Ramos (cell line): ENCODE results near the gene CACHD1.

Experiments
- in situ Hi-C: fragments of 300-500 bp; cut with MboI; formaldehyde crosslinking; loops from one replicate; pipeline ENCODE4 v1.14.3; 2022; ENCODE audit warnings: low sequenced_read_pairs; ENCODE audit not compliant: unreplicated experiment

Gene CACHD1

DNA sequence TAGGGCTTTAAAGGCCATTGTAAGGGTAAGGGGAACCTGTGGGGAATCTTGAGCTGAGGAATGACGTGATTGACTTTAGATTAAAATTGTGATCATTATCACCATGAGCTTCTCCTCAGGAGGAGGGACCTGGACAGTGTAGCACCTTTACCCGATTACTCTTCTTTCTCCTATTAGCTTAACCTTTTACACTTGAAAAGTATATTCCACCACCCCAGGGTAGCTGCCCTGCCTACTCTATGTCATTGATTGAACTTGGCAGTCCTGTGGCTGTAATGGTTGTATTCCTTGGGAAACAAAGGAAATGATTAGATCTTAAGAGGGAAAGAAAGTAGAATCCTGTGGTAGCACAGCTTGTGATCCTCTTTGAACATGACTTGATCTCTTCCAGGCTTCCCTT, 47.7 kb downstream of the CACHD1 start:
- in situ Hi-C loops: no loop called here

GRCh38 chr1:64518692-64519481, 49.0 kb downstream of the CACHD1 start:
- in situ Hi-C loops: no loop called here

DNA sequence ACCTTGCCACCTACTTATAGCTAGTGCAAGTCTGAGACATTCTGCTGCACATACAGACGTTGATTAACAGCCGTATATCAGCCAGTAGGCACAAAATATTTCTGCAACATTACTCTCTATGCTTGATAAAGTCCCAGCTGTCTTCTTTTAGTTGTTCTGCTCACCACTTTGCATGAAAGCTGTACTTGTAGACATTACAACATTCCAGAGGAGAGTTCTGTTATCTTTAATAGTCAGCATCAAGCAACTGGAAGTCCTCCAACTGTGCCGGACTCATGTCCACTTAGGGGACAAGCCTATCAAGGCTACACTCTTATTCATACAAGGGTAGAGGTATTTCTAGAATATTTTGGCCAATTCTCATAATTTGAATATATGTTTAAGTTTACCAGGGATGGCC, 50.0 kb downstream of the CACHD1 start:
- in situ Hi-C loops: no loop called here

- in situ Hi-C loops: no loop called here
Observed at GRCh38 chr1:64522740-64523139, 52.8 kb downstream of the CACHD1 start.

DNA sequence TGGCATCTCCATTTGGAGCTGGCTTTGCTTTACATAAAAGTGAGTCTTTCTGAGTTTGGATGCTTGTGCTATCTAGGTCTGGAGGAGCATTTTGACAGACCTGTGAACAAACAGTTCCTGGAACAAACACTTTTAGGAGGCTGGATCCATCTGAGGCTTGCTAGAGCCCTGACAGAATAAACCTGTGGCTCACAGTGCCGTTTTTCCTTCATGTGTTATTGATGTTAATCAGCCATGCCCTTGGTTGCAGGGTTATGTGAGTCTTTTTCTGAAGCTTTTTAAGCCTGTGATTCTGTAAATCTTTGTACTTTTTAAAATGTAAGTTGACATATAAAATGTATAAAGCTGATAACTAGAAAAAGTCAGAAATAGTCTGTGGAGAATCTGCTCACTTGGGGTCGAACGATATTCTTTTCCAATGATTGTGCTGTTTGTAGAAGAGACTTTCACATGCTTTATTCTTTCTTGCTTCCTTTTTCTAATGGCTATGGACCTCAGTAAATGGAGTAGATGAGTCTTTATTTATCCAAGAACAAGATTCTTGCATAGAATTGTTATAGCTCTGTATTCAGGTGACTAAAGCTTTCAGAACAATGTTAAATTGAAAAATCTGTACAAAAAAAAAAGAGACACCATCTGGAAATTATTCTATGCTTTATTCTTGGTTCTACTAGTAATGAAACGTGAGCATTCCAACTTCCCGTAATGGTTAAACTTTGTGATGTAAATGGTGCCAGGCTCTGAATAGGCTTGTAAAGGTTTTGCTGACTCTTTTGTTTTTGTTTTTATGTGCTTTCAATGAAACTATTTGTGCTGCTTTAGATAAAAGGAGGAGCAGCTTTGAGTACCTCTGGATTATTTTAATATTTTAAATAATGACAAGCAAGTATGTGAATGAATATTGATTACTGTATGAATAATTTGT, 53.7 kb downstream of the CACHD1 start:
- in situ Hi-C loops: no loop called here

DNA sequence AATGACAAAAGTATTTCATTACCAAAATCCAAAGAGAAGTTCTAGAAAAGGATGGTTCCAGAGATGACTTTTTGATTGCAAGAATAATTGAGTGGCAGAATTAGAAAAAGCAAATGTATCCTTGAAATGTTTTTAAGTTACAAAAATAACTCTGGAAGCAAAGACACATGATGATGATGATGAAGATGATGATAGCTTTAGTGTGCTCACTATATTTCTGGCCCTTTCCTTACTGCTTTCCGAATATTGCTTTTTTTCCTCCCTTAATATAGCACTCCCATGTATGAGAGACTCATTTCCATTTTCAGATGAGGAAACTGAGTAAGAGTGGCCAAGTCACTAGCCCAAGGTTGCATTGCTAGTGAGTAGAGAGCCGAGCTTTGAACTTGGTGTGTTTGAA, 54.7 kb downstream of the CACHD1 start:
- in situ Hi-C loops: no loop called here

- in situ Hi-C loops: no loop called here
Observed at GRCh38 chr1:64525116-64525686, 55.3 kb downstream of the CACHD1 start.

- in situ Hi-C loops: no loop called here
Observed at GRCh38 chr1:64526312-64526711, 56.4 kb downstream of the CACHD1 start.

DNA sequence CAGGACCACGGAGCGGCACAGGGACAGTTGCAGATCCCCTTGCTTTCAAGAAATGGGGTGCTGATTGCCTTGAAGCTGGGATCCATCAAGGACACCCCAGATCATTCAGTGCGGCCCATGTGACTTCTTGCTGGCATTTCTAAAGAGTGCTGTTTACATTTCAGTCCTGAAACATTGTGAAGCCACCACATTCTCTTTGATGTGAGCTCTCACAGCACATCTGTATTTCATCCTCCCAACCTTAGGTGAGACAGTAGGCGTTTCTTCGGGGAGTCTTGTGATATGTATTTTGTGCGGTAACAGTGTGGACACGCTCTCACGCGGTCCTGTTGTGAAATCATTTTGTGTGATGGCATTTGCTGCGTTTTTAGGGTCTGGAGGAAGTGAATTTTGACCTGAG, 57.2 kb downstream of the CACHD1 start:
- in situ Hi-C loops: no loop called here

GRCh38 chr1:64527786-64528185, 57.9 kb downstream of the CACHD1 start:
- in situ Hi-C loops: no loop called here

DNA sequence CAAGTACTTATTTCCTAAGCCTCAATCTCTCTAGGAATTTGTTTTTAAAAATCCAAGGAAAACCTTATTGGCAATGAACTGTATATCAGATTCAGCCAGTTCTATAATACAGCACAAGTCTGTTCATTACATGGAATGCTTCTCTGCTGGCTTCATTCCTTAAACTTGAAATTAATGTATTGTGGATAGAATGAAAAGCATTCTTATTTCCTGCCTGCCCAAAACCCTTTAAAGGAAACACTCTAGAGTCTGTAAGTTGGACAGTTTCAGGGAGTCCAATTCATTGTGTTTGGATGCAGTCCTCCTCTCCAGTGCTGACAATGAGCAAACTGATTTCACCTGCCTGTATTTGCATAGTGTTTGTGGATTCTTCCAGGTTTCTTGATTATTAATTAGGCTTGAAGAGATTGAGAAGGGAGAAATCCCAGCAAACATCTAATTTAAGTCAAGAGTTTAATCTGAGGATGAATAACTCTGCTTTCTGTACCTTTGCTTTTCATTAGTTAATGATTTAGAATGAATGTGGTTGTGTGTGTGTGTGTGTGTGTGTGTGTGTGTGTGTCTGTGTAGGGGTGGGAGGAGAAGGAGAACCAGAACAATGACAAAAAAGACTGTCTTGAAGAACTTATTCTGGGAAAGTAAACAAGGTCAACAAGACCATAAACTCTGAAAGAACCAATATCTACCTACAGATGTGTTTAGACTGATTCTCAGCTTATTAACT, 61.2 kb downstream of the CACHD1 start:
- in situ Hi-C loops: no loop called here

DNA sequence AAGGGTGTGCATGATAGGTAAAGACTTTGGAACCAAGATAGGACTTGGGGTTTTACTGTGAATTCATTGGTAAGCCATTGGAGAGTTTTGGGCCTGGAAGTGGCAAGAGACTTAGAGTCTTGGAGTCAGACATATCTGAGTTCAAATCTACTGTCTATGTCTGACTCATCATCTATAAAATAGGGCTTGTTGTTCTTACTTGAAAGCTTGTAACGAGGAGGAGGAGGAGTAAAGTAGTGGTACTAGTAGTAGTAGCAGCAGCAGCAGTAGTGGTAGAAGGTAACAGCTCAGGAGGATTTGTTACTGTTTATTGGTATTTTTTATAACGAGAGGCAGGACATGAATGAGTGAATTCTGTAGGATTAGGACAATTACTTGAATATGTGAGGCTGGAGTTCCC, 62.7 kb downstream of the CACHD1 start:
- in situ Hi-C loops: no loop called here

GRCh38 chr1:64535938-64536835, 66.3 kb downstream of the CACHD1 start:
- in situ Hi-C loops: no loop called here

- in situ Hi-C loops: no loop called here
Observed at GRCh38 chr1:64536836-64537490, 67.0 kb downstream of the CACHD1 start.

GRCh38 chr1:64537942-64538341, 68.0 kb downstream of the CACHD1 start:
- in situ Hi-C loops: no loop called here

DNA sequence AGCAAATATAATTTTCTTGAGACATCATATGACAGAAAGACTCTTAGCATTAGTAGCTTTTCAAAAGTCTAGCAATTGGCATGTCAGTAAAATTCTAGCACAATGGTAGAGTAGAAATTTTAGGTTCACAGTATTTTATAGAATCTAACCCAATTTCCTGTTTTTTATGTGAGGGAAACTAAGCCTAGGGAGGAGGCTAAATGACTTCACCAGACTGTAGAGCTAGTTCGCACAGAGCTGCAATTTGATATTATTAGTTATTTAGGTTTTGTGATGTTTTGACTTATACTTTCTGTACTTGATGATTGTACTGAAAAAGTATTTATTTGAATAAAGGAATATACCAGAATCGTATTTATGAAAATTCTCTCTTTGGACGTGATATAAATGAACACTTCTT, 68.5 kb downstream of the CACHD1 start:
- in situ Hi-C loops: no loop called here

DNA sequence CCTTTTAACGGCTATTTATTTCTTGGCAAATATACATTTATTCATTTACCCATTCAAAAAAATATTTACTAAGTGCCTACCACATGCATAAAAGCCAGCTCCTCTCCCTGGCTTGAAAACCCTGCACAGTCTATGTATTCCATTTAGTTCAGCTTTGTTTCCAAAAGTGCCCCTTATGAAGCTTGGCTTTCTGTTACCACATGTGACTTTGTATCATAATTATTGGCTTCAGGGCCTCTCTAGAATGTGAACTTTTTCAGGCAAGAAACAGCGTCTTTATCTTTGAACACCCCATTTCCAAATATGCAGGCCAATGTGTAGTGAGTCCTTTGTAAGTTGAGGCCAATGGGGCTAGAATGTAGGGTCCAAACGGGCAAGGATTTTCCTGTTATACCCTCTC, 69.4 kb downstream of the CACHD1 start:
- in situ Hi-C loops: no loop called here

DNA sequence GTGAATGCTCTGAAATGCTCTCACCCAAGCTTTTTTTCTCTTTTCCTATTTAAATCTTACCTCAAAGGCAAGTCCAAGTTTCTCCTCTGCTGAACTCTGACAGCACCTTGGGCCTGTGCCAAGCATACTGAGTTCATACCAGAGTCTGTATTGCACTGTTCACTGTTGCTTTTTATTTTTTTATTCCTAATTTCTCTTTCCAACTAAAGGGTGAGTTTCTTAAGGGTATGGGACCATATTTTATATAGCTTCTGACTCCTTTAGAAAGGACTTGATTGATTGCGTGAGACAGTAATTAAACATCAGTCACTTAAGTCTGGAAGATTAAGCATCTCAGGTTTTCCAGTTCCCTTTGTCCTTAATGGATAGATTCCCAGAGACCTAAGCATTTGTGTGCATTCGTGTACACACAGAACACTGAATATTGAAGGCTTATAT, 69.9 kb downstream of the CACHD1 start:
- in situ Hi-C loops: no loop called here

- in situ Hi-C loops: no loop called here
Observed at GRCh38 chr1:64540265-64540791, 70.4 kb downstream of the CACHD1 start.
